Adipocyte (in vitro differentiated cells): ENCODE measurements around the gene PELI2.

Source experiments
- DNase-seq: peaks from one replicate; pipeline ENCODE4 v3.0.0-alpha.2; 2015; ENCODE audit warnings: low read depth
- H3K27me3 ChIP-seq: replicated peaks from 2 replicates; pipeline ENCODE4 v1.7.0; 2013; ENCODE audit warnings: mild to moderate bottlenecking, low read length, moderate library complexity; ENCODE audit not compliant: control insufficient read depth, insufficient read depth
- H3K36me3 ChIP-seq: 2 replicates; pipeline ENCODE4 v1.7.0; 2013; ENCODE audit warnings: low read length, mild to moderate bottlenecking, moderate library complexity; ENCODE audit not compliant: control insufficient read depth, insufficient read depth, severe bottlenecking
- H3K4me1 ChIP-seq: 2 replicates; pipeline ENCODE4 v1.7.0; 2013; ENCODE audit warnings: mild to moderate bottlenecking, low read length, moderate library complexity; ENCODE audit not compliant: control insufficient read depth, insufficient read depth
- H3K4me3 ChIP-seq: 2 replicates; pipeline ENCODE4 v1.7.0; 2013; ENCODE audit warnings: mild to moderate bottlenecking, low read length, moderate library complexity
- H3K9ac ChIP-seq: 2 replicates; pipeline ENCODE4 v1.7.0; 2013; ENCODE audit warnings: mild to moderate bottlenecking, low read length, moderate library complexity
- H3K9me3 ChIP-seq: 2 replicates; pipeline ENCODE4 v1.7.0; 2013; ENCODE audit warnings: mild to moderate bottlenecking, low read length, moderate library complexity; ENCODE audit not compliant: control insufficient read depth

PELI2 gene

DNA sequence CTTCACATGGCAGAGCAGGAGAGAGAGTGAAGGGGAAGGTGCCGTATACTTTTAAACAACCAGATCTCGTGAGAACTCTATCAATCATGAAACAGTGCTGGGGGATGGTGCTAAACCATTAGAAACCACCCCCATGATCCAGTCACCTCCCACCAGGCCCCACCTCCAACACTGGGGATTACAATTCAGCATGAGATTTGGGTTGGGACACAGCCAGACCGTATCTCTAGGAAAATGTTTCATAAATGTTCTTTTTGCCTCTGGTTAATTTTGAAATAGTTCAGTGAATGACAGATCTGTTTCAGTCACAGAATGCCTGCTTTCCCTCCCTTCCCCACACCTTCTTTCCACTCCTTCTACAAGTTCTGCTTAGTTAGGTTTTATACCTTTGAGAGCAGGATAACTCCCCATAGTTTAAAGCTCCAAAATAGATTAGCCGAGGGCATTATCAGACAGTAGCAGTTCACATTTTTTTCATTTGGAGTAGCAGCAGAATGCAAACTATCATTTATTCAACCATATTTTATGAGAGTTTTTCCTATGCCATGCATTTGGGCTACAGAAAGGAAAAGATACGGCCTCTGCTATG is 27.1 kb downstream of the PELI2 start:
- Histone ChIP-seq H3K4me3 (peak overlapping the region; percentile 24), H3K9ac (no peak overlapping the region), H3K9me3 (no peaks in the 10 kb centered on the region), H3K36me3 (no peaks in the 10 kb centered on the region), H3K27me3 (no peaks in the 10 kb centered on the region), H3K4me1 (peaks cover 17% of the 10 kb centered on the region)
- DNase-seq = peak; percentile 39

DNA sequence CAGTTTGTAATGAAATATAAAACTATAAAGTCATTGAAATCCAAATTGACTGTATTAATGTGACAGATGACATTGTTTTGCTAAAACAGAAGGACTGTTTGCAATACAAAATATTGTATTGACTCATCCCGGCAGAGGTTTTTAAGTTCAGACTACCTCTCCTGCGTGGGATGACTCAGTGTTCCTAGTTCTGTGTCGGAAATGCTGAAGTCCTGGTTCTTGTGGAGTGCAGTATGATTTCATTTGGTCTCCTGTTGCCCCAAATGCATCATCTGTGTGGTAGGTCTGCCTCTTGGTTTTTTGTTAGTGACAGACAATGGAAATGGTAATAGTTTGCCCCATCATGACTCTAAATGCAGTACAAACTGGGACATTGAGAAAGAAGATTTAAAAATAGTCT is 27.8 kb downstream of the PELI2 start:
- no peak overlapping the region for H3K4me3 ChIP-seq
- peaks cover 17% of the 10 kb centered on the region for H3K4me1 ChIP-seq
- DNase-seq = peak; percentile 72

DNA sequence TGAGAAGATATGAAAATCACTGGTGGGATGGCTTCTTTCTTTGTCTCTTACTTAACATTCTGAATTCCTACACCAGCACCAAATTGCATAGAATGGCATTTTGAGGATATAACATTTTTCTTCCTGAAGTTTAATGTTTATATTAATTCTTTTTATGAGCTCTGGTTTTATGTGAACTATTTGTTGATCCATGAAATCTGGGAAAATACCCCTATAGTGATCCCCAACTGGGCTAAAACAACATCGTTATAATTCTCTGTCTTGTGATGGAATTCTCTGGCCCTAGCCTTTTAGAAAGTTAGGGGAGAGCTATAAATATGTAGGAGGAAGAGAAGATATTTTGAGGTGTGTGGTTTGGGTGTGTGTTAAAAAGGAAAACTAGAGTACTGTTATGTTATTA is 29.2 kb downstream of the PELI2 start:
- H3K9me3 ChIP-seq = no peaks in the 10 kb centered on the region
- no peak overlapping the region for H3K9ac ChIP-seq
- DNase-seq = no peak
- H3K4me1 ChIP-seq = peaks cover 17% of the 10 kb centered on the region
- H3K36me3 ChIP-seq = no peaks in the 10 kb centered on the region
- H3K27me3 ChIP-seq = no peaks in the 10 kb centered on the region
- no peak overlapping the region for H3K4me3 ChIP-seq

More for the DNA sequence above, 27.8 kb downstream of the PELI2 start:
- Histone ChIP-seq H3K36me3 (no peaks in the 10 kb centered on the region), H3K9ac (no peak overlapping the region), H3K9me3 (no peaks in the 10 kb centered on the region), H3K27me3 (no peaks in the 10 kb centered on the region)

DNA sequence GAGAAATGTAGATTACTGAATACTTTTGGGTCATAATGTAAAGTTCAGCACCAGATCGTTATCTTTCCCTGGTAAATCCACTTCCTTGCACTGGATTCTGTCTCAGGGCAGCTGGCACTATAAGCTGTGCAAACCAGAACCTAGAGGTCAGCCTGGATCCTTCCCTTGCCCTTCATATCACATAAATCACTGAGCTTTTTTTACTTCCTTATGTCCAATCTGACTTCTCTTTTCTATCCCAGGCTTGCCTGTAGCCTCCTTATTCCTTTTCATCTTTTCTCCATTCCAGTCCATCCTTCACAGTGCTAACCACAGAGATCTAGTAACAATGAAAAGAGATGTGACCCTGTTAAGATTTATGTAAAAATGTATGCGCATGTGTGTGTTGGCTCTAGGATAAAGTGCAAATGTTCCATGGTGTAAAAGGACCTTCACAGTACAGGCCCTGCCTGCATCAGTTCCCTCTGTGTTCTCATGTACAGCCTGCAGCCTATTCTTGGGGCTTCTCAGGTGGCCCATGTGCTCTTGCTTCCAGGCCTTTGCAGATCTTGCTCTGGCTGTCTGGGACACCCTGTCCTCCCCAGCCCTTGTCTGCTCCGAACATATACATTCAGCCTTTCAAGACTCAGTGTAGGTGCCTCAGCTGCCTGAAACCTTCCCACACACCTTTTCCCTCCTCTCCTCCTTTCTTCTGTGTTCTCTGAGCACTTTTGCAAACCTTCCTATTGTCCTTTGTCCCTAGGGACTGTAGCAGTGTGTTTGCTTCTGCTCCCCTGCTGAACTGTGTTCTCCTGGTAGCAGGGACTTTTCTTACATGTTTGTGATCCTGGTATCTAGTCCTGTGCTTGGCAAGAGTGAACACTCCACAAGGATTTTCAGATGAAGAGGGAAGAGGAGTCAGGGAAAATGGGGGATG is 30.0 kb downstream of the PELI2 start:
- Histone ChIP-seq H3K27me3 (no peaks in the 10 kb centered on the region), H3K4me3 (no peak overlapping the region), H3K9me3 (no peaks in the 10 kb centered on the region), H3K9ac (no peak overlapping the region), H3K36me3 (no peaks in the 10 kb centered on the region), H3K4me1 (peaks cover 17% of the 10 kb centered on the region)
- DNase-seq = no peak

DNA sequence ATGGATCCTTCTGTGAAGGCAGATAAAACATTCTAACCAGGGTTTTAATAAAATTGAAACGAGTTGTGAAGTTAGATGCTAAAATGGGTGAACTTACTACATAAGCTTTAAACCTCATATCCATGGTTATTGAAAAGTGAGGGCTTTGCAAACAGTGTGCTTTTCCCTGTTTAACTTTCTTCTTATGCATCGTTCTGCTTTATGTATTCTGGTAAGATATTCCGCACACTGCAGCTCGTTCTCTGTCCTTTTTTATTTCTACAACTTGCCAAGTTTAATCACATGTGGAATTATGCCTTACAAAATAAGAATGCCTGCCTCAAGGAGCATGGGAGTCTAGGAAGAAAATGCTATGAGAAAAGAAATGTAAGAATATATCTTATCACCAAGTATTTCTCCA is 30.9 kb downstream of the PELI2 start:
- H3K27me3 ChIP-seq = no peaks in the 10 kb centered on the region
- H3K36me3 ChIP-seq = no peaks in the 10 kb centered on the region

DNA sequence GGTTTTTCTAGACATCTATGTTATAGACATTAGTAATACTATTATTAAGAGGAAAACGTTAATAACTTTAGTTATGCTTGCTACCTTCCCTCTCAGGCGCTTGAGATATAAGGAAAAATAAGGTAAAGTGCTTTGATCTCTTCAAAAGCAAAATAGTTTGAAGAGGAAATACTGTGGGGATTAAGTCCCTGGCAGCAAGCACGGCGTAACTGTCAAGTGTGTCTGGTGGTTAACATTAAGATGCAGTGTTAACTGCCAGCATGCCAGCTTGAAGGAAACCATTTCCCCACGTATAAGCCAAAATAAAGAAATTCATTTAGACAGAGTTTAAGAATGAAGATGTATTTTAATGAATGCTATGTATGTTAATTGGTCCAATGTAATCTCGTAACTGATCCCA is 31.8 kb downstream of the PELI2 start:
- Histone ChIP-seq H3K27me3 (no peaks in the 10 kb centered on the region), H3K4me3 (no peak overlapping the region), H3K36me3 (no peaks in the 10 kb centered on the region), H3K9ac (no peak overlapping the region), H3K4me1 (peaks cover 17% of the 10 kb centered on the region), H3K9me3 (no peaks in the 10 kb centered on the region)
- DNase-seq = no peak

More for the DNA sequence above, 30.9 kb downstream of the PELI2 start:
- Histone ChIP-seq H3K9ac (no peak overlapping the region), H3K9me3 (no peaks in the 10 kb centered on the region), H3K4me1 (peaks cover 17% of the 10 kb centered on the region), H3K4me3 (no peak overlapping the region)
- DNase-seq = no peak

DNA sequence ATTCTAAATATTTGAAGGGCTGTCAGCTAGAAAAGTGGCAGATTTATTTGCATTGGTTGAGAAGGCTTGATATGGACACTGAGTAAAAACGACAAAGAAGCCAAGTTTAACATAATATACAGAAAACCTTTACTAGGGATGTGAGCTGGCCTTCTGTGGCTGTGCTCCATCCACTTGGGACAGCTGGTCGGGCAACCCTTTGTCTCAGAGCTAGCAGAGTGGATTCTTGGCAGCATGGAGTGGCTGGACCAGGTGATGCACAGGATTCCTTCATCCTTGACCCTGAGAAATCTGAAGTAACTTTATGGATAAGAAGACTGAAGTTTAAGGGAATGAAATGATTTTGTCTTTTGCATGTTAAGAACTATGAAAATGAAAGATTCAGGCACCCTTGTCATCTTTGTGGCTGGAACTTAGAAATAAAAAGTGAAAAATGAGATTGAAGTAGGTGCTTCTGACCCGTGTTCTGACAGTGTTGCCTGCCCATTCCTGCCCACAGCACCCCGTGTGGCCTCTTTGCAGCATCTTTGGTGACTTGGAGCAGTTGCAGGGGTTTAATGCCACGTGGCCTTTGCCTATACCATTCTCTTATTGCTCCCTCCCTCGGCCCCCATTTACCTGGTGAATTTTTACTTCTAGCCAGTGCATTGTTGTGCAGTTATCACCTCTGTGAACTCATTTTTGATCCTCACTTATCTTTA is 32.6 kb downstream of the PELI2 start:
- Histone ChIP-seq H3K4me1 (peaks cover 11% of the 10 kb centered on the region), H3K27me3 (no peaks in the 10 kb centered on the region), H3K36me3 (no peaks in the 10 kb centered on the region), H3K4me3 (no peak overlapping the region), H3K9me3 (no peaks in the 10 kb centered on the region), H3K9ac (no peak overlapping the region)
- no peak for DNase-seq

DNA sequence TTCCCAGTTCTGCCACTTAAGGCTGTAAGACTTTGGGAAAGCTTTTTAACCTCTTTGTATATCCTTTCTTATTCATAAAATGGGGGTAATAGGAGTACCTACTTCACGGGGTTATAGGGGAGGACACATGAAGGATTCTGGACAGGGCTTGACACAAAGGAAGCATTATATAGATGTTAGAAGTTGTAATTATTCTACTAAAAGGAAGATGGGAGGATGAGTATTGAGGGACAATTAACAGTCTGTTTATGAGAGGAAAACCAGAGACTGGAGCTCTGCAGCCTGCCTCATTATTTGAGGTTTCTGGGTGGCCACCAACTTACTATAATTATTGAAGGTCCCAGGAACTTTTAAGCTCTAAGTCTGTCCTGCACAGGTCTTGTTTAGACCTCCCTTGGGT is 34.0 kb downstream of the PELI2 start:
- no peak for DNase-seq
- Histone ChIP-seq H3K36me3 (no peaks in the 10 kb centered on the region), H3K4me3 (no peak overlapping the region), H3K4me1 (peaks cover 5% of the 10 kb centered on the region), H3K9ac (no peak overlapping the region), H3K9me3 (no peaks in the 10 kb centered on the region), H3K27me3 (no peaks in the 10 kb centered on the region)

DNA sequence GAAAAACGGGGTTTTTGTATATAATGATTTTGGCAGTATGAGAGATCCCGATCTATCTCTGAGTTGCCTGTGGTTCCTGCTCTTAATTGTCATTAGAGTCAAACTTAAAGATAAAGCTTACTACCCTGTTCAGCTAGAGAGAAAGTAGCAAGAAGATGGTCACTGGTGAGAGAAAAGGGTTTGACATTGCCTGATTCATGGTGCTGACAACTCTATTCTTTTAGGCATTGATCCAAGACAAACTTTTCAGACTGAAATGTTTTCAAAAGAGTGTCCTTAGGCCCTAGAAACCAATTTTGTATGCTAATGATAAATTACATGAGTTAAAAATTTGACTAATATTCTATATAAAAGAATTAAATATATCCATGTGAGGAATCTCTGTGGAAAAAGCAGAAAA is 35.1 kb downstream of the PELI2 start:
- no peak for DNase-seq
- no peak overlapping the region for H3K4me3 ChIP-seq
- no peaks in the 10 kb centered on the region for H3K36me3 ChIP-seq
- H3K27me3 ChIP-seq = no peaks in the 10 kb centered on the region
- no peak overlapping the region for H3K9ac ChIP-seq
- H3K4me1 ChIP-seq = peaks cover 5% of the 10 kb centered on the region
- no peaks in the 10 kb centered on the region for H3K9me3 ChIP-seq

DNA sequence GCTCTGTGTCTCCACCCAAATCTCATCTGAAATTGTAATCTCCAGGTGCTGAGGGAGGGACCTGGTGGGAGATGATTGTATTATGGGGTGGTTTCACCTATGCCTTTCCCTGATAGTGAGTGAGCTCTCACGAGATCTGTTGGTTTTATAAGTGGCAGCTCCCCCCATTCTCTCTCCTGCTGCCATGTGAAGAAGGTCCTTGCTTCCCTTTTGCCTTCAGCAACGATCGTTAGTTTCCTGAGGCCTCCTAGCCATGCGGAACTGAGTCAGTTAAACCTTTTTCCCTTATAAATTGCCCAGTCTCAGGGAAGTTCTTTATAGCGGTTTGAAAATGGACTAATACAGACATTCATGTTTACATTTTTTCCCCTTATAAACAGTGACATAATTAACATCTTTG is 36.1 kb downstream of the PELI2 start:
- no peaks in the 10 kb centered on the region for H3K36me3 ChIP-seq

DNA sequence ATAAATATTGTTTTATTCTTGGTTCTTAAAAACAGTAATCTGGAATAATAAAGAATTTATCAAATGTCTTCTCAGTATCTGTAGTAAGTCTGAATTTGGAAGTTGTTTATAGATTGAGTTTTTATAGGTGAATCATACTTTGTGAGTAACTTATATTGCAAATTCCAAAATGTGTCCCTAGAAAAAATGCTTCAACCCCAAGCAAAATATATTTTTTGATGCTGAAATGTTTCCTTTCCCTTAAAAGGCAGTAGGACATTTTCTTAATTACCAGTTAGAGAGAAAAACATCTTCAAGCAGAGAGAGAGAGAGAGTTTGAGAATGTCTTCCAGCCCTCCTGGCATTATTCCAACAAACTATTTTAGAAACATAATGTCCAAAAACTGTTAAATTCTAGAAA is 37.9 kb downstream of the PELI2 start:
- no peaks in the 10 kb centered on the region for H3K9me3 ChIP-seq
- peak; percentile 39 for DNase-seq
- no peaks in the 10 kb centered on the region for H3K36me3 ChIP-seq
- H3K9ac ChIP-seq = no peak overlapping the region
- no peaks in the 10 kb centered on the region for H3K27me3 ChIP-seq
- no peaks in the 10 kb centered on the region for H3K4me1 ChIP-seq
- no peak overlapping the region for H3K4me3 ChIP-seq

More for the DNA sequence above, 36.1 kb downstream of the PELI2 start:
- H3K4me1 ChIP-seq = peaks cover 2% of the 10 kb centered on the region
- H3K4me3 ChIP-seq = no peak overlapping the region
- no peak for DNase-seq
- H3K27me3 ChIP-seq = no peaks in the 10 kb centered on the region
- H3K9ac ChIP-seq = no peak overlapping the region
- no peaks in the 10 kb centered on the region for H3K9me3 ChIP-seq
